ENCODE data around the gene ZC3H11A. TPM values are rescaled to one million over a fixed set of nuclear protein-coding genes. Genes with fewer than 3 reads are reported as not detected.

The ZC3H11A gene
- total RNA-seq, 1 donor from 2014 or later, result 86.6 TPM

GRCh38 chr1:203765029-203765837, 30.2 kb upstream of the ZC3H11A start, which contains the start of gene LAX1:
Gene LAX1, plus strand, starts transcription at chr1:203765183. Its CDS starts 383 bp downstream, at chr1:203765566.
- DNase-seq (ENCODE audit: low spot score), result peak; percentile 78
- Mint-ChIP-seq H3K36me3 (ENCODE audit: low read depth) (peaks cover 27% of the 10 kb centered on the region), H3K27me3 (ENCODE audit: low read depth) (no peaks in the 10 kb centered on the region), H3K4me3 (ENCODE audit: low read depth) (peak within 1 kb of the TSS; percentile 90), H3K27ac (peak within 1 kb of the TSS; percentile 99), H3K4me1 (ENCODE audit: low read depth) (peaks cover 36% of the 10 kb centered on the region), H3K9me3 (no peaks in the 10 kb centered on the region)
- intact Hi-C loops (cut with micrococcal nuclease), result loop anchor here (1.0 to 10.0 kb wide), 5 partner anchors 11 to 440 kb away; partner anchors contain the start of genes ATP2B4, ZBED6 and ZC3H11A

GRCh38 chr1:203768256-203768655, 27.2 kb upstream of the ZC3H11A start:
- Mint-ChIP-seq H3K9me3 (no peaks in the 10 kb centered on the region), H3K4me1 (ENCODE audit: low read depth) (peaks cover 29% of the 10 kb centered on the region), H3K36me3 (ENCODE audit: low read depth) (peaks cover 55% of the 10 kb centered on the region), H3K27me3 (ENCODE audit: low read depth) (no peaks in the 10 kb centered on the region), H3K27ac (peak overlapping the region; percentile 79), H3K4me3 (ENCODE audit: low read depth) (peak overlapping the region; percentile 41)
- intact Hi-C loops (cut with micrococcal nuclease), result loop anchor here (5.0 to 10.0 kb wide), 2 partner anchors 96 to 443 kb away; no protein-coding TSS in a partner anchor
- DNase-seq (ENCODE audit: low spot score), result no peak

GRCh38 chr1:203769505-203770343, 25.7 kb upstream of the ZC3H11A start:
- peaks cover 66% of the 10 kb centered on the region for H3K36me3 Mint-ChIP-seq (ENCODE audit: low read depth)
- peak overlapping the region; percentile 34 for H3K27ac Mint-ChIP-seq
- peaks cover 16% of the 10 kb centered on the region for H3K4me1 Mint-ChIP-seq (ENCODE audit: low read depth)
- H3K4me3 Mint-ChIP-seq (ENCODE audit: low read depth), result no peak overlapping the region
- no peaks in the 10 kb centered on the region for H3K9me3 Mint-ChIP-seq
- intact Hi-C loops (cut with micrococcal nuclease), result loop anchor here (5.0 to 10.0 kb wide), 2 partner anchors 97 to 445 kb away; no protein-coding TSS in a partner anchor
- no peaks in the 10 kb centered on the region for H3K27me3 Mint-ChIP-seq (ENCODE audit: low read depth)
- no peak for DNase-seq (ENCODE audit: low spot score)

GRCh38 chr1:203771901-203772301, 23.5 kb upstream of the ZC3H11A start:
- intact Hi-C loops (cut with micrococcal nuclease), result no loop called here
- no peak overlapping the region for H3K27ac Mint-ChIP-seq
- H3K4me1 Mint-ChIP-seq (ENCODE audit: low read depth), result peaks cover 14% of the 10 kb centered on the region

GRCh38 chr1:203772836-203773235, 22.6 kb upstream of the ZC3H11A start:
- Mint-ChIP-seq H3K4me1 (ENCODE audit: low read depth) (peaks cover 14% of the 10 kb centered on the region), H3K9me3 (no peaks in the 10 kb centered on the region), H3K36me3 (ENCODE audit: low read depth) (peaks cover 84% of the 10 kb centered on the region), H3K4me3 (ENCODE audit: low read depth) (no peak overlapping the region), H3K27ac (no peak overlapping the region), H3K27me3 (ENCODE audit: low read depth) (no peaks in the 10 kb centered on the region)
- intact Hi-C loops (cut with micrococcal nuclease), result no loop called here
- no peak for DNase-seq (ENCODE audit: low spot score)

More at GRCh38 chr1:203771901-203772301, 23.5 kb upstream of the ZC3H11A start:
- Mint-ChIP-seq H3K4me3 (ENCODE audit: low read depth) (no peak overlapping the region), H3K36me3 (ENCODE audit: low read depth) (peaks cover 79% of the 10 kb centered on the region), H3K9me3 (no peaks in the 10 kb centered on the region), H3K27me3 (ENCODE audit: low read depth) (no peaks in the 10 kb centered on the region)
- no peak for DNase-seq (ENCODE audit: low spot score)

GRCh38 chr1:203776636-203777035, 18.8 kb upstream of the ZC3H11A start:
- H3K9me3 Mint-ChIP-seq, result no peaks in the 10 kb centered on the region
- H3K27me3 Mint-ChIP-seq (ENCODE audit: low read depth), result no peaks in the 10 kb centered on the region
- peak overlapping the region; percentile 13 for H3K27ac Mint-ChIP-seq
- intact Hi-C loops (cut with micrococcal nuclease), result no loop called here
- H3K36me3 Mint-ChIP-seq (ENCODE audit: low read depth), result peaks cover 58% of the 10 kb centered on the region
- H3K4me3 Mint-ChIP-seq (ENCODE audit: low read depth), result no peak overlapping the region
- no peak for DNase-seq (ENCODE audit: low spot score)
- H3K4me1 Mint-ChIP-seq (ENCODE audit: low read depth), result peaks cover 4% of the 10 kb centered on the region

- no peaks in the 10 kb centered on the region for H3K27me3 Mint-ChIP-seq (ENCODE audit: low read depth)
- intact Hi-C loops (cut with micrococcal nuclease), result no loop called here
- H3K4me3 Mint-ChIP-seq (ENCODE audit: low read depth), result no peak overlapping the region
- H3K4me1 Mint-ChIP-seq (ENCODE audit: low read depth), result peaks cover 4% of the 10 kb centered on the region
- DNase-seq (ENCODE audit: low spot score), result no peak
- peak overlapping the region; percentile 16 for H3K27ac Mint-ChIP-seq
- peaks cover 51% of the 10 kb centered on the region for H3K36me3 Mint-ChIP-seq (ENCODE audit: low read depth)
- no peaks in the 10 kb centered on the region for H3K9me3 Mint-ChIP-seq
These were observed 17.8 kb upstream of the ZC3H11A start for GRCh38 chr1:203777596-203777995.

DNA sequence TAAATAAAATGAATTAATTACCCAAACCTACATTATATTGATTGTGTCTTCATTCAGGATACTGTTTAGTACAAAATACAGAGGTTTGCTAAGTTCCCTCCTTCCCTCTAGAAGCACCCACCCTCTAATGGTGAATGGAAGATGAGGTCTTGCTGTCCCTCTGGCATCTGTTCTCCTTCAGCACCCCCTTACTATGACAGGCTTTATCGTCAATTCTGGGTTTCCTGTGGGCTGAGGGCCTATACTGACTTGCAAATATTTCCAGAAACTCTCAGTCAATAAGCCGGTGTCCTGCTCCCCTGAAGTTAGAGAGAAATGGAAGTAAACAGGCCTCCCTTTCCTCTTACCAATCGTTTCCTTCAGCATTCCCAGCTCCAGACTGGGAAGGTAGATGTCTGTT, 17.3 kb upstream of the ZC3H11A start:
- H3K36me3 Mint-ChIP-seq (ENCODE audit: low read depth), result peaks cover 45% of the 10 kb centered on the region
- H3K27me3 Mint-ChIP-seq (ENCODE audit: low read depth), result no peaks in the 10 kb centered on the region
- no peak overlapping the region for H3K27ac Mint-ChIP-seq
- DNase-seq (ENCODE audit: low spot score), result no peak
- H3K4me1 Mint-ChIP-seq (ENCODE audit: low read depth), result peaks cover 4% of the 10 kb centered on the region
- intact Hi-C loops (cut with micrococcal nuclease), result no loop called here
- H3K4me3 Mint-ChIP-seq (ENCODE audit: low read depth), result no peak overlapping the region
- no peaks in the 10 kb centered on the region for H3K9me3 Mint-ChIP-seq

- Mint-ChIP-seq H3K9me3 (no peaks in the 10 kb centered on the region), H3K36me3 (ENCODE audit: low read depth) (peaks cover 42% of the 10 kb centered on the region), H3K4me1 (ENCODE audit: low read depth) (peaks cover 4% of the 10 kb centered on the region), H3K27ac (no peak overlapping the region), H3K27me3 (ENCODE audit: low read depth) (no peaks in the 10 kb centered on the region), H3K4me3 (ENCODE audit: low read depth) (no peak overlapping the region)
- no peak for DNase-seq (ENCODE audit: low spot score)
- intact Hi-C loops (cut with micrococcal nuclease), result no loop called here
These were observed 16.6 kb upstream of the ZC3H11A start for GRCh38 chr1:203778789-203779188.

DNA sequence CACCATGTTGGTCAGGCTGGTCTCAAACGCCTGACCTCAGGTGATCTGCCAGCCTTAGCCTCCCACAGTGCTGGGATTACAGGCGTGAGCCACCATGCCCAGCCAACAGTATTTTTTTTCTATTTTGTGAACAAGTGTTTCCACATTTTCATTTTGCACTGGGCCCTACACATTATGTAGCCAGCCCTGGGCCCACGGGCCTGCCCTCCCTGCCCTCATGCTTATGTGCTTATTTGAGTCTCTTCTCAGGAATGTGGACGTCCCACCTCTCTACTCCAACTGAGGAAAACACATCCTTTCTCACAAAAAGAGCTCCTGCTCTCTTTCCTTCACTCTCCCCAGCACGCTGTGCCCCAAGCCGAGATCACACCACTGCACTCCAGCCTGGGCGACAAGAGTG, 13.5 kb upstream of the ZC3H11A start:
- intact Hi-C loops (cut with micrococcal nuclease), result no loop called here
- Mint-ChIP-seq H3K36me3 (ENCODE audit: low read depth) (peaks cover 12% of the 10 kb centered on the region), H3K4me3 (ENCODE audit: low read depth) (no peak overlapping the region), H3K27ac (no peak overlapping the region), H3K27me3 (ENCODE audit: low read depth) (peaks cover 4% of the 10 kb centered on the region), H3K4me1 (ENCODE audit: low read depth) (no peaks in the 10 kb centered on the region), H3K9me3 (no peaks in the 10 kb centered on the region)
- no peak for DNase-seq (ENCODE audit: low spot score)

DNA sequence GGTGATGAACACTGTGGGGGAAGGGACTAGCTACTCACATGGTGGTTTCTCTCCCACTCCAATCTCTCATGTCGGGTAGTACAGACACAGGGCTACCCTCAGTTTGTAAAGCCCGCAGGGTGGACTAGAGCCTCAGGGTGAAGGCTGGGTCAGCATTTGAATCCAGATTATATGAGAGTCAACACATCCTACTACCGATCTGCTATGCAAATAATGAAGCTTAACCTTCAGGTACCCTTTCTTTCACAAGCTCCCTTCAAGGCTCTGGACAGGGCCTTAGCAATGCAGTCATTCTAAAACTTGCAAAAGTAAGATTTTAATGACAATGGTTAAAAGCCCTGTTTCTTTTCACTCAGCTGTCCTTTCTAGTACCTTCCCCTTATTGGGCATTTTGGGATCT, 5.5 kb upstream of the ZC3H11A start:
- intact Hi-C loops (cut with micrococcal nuclease), result loop anchor here (10.0 kb wide), 1 partner anchor 465 kb away; no protein-coding TSS in a partner anchor
- Mint-ChIP-seq H3K36me3 (ENCODE audit: low read depth) (no peaks in the 10 kb centered on the region), H3K9me3 (no peaks in the 10 kb centered on the region), H3K4me1 (ENCODE audit: low read depth) (peaks cover 3% of the 10 kb centered on the region), H3K27me3 (ENCODE audit: low read depth) (peaks cover 3% of the 10 kb centered on the region), H3K4me3 (ENCODE audit: low read depth) (no peak overlapping the region), H3K27ac (no peak overlapping the region)
- no peak for DNase-seq (ENCODE audit: low spot score)

DNA sequence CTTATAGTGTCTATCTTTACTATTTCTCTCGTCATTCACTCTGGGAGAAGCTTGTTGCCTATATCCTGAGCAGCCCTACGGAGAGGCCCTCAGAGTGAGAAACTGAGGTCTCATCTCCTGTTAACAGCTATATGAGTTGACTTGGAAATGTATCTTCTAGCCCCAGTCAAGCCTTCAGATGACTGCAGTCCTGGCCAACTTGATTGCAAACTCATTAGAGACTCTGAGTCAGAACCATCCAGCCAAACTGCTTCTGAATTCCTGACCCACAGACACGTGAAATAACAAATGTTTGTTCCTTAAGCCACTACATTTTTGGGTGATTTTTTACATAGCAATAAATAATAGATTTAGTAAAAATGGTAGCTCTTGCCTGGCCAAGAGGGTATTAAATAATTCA, 3.9 kb upstream of the ZC3H11A start:
- intact Hi-C loops (cut with micrococcal nuclease), result loop anchor here (10.0 kb wide), 1 partner anchor 467 kb away; no protein-coding TSS in a partner anchor
- H3K27ac Mint-ChIP-seq, result no peak overlapping the region
- no peaks in the 10 kb centered on the region for H3K27me3 Mint-ChIP-seq (ENCODE audit: low read depth)
- H3K4me3 Mint-ChIP-seq (ENCODE audit: low read depth), result no peak overlapping the region
- peaks cover 9% of the 10 kb centered on the region for H3K4me1 Mint-ChIP-seq (ENCODE audit: low read depth)
- peaks cover 5% of the 10 kb centered on the region for H3K36me3 Mint-ChIP-seq (ENCODE audit: low read depth)
- no peaks in the 10 kb centered on the region for H3K9me3 Mint-ChIP-seq
- DNase-seq (ENCODE audit: low spot score), result no peak
